ENCODE data around the gene MT1G.

MT1G gene

GRCh38 chr16:56701534-56701933 is 33.7 kb upstream of the MT1G start:
- Histone ChIP-seq H3K36me3 (ENCODE audit: control insufficient read depth, insufficient read depth, low read length) (no peaks in the 10 kb centered on the region), H3K27ac (ENCODE audit: low read depth, low read length) (no peak overlapping the region), H3K27me3 (ENCODE audit: control insufficient read depth, insufficient read depth, low read length) (no peaks in the 10 kb centered on the region), H3K9ac (ENCODE audit: low read depth, low read length) (no peak overlapping the region), H3K4me3 (ENCODE audit: low read depth, low read length) (no peak overlapping the region), H3K9me3 (ENCODE audit: control insufficient read depth, insufficient read depth, low read length) (no peaks in the 10 kb centered on the region), H3K4me1 (ENCODE audit: control insufficient read depth, insufficient read depth, low read length) (peaks cover 8% of the 10 kb centered on the region)

GRCh38 chr16:56700631-56701030 is 32.8 kb upstream of the MT1G start:
- no peaks in the 10 kb centered on the region for H3K9me3 ChIP-seq (ENCODE audit: control insufficient read depth, insufficient read depth, low read length)
- H3K9ac ChIP-seq (ENCODE audit: low read depth, low read length): no peak overlapping the region
- H3K27me3 ChIP-seq (ENCODE audit: control insufficient read depth, insufficient read depth, low read length): no peaks in the 10 kb centered on the region
- no peak overlapping the region for H3K27ac ChIP-seq (ENCODE audit: low read depth, low read length)
- no peak overlapping the region for H3K4me3 ChIP-seq (ENCODE audit: low read depth, low read length)
- H3K36me3 ChIP-seq (ENCODE audit: control insufficient read depth, insufficient read depth, low read length): no peaks in the 10 kb centered on the region
- H3K4me1 ChIP-seq (ENCODE audit: control insufficient read depth, insufficient read depth, low read length): peaks cover 8% of the 10 kb centered on the region

- Histone ChIP-seq H3K9ac (ENCODE audit: low read depth, low read length) (no peak overlapping the region), H3K4me1 (ENCODE audit: control insufficient read depth, insufficient read depth, low read length) (peaks cover 8% of the 10 kb centered on the region), H3K27me3 (ENCODE audit: control insufficient read depth, insufficient read depth, low read length) (no peaks in the 10 kb centered on the region), H3K27ac (ENCODE audit: low read depth, low read length) (no peak overlapping the region), H3K9me3 (ENCODE audit: control insufficient read depth, insufficient read depth, low read length) (no peaks in the 10 kb centered on the region), H3K36me3 (ENCODE audit: control insufficient read depth, insufficient read depth, low read length) (no peaks in the 10 kb centered on the region), H3K4me3 (ENCODE audit: low read depth, low read length) (no peak overlapping the region)
Measured at GRCh38 chr16:56700195-56700594, 32.3 kb upstream of the MT1G start.

DNA sequence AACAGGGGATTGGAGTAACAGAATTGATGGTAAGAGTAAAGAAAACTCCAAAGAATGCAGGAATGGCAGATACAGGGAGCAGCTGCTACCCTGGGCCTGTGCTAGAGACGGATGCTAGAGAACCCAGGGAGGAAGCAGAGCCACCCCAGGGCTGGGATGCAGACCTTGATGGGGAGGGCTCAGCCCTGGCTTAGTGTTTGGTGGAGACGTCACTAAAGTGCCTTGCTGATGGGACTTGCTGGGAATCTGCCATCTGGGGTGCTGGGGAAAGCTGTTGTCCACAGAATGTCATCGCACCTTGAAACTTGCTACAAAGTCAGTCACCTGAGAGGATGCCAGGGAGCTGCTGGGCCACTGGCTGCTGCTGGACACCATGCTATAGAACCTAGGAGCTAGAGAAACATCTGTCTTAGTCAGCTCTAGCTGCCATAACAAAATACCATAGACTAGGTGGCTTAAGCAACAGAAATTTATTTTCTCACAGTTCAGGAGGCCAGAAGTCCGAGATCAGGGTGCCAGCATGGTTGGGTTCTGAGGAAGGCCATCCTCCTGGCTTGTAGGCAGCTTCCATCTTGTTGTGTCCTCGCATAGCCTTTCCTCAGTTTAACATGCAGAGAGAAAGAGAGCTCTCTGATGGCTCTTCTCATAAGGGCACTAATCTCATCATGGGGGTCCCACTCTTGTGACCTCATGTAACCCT is 29.7 kb upstream of the MT1G start:
- H3K36me3 ChIP-seq (ENCODE audit: control insufficient read depth, insufficient read depth, low read length): no peaks in the 10 kb centered on the region

DNA sequence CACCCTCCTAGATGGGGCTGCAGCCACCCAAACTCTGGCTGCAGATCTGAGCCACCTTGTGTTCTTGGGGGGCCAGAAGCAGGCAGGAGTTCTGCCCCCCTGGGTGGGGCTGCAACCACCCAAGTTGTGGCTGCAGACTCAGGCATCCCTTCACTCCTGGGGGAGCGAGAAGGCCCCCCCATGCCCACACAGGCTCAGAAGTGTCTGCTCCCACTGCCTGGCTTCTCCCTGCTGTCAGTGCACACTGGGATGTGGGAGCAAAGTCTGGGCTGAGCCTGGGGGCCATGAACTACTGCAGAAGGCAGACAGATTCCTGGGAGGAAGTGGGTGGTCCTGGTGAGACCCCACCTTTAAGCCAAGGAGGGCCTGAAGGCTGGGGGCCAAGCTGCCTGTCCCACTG is 27.4 kb upstream of the MT1G start:
- Histone ChIP-seq H3K36me3 (ENCODE audit: control insufficient read depth, insufficient read depth, low read length) (no peaks in the 10 kb centered on the region), H3K9me3 (ENCODE audit: control insufficient read depth, insufficient read depth, low read length) (no peaks in the 10 kb centered on the region), H3K9ac (ENCODE audit: low read depth, low read length) (no peak overlapping the region), H3K4me1 (ENCODE audit: control insufficient read depth, insufficient read depth, low read length) (no peaks in the 10 kb centered on the region), H3K4me3 (ENCODE audit: low read depth, low read length) (no peak overlapping the region), H3K27ac (ENCODE audit: low read depth, low read length) (no peak overlapping the region), H3K27me3 (ENCODE audit: control insufficient read depth, insufficient read depth, low read length) (no peaks in the 10 kb centered on the region)

More for the DNA sequence above, 29.7 kb upstream of the MT1G start:
- Histone ChIP-seq H3K4me1 (ENCODE audit: control insufficient read depth, insufficient read depth, low read length) (peaks cover 8% of the 10 kb centered on the region), H3K9me3 (ENCODE audit: control insufficient read depth, insufficient read depth, low read length) (no peaks in the 10 kb centered on the region), H3K27ac (ENCODE audit: low read depth, low read length) (no peak overlapping the region), H3K27me3 (ENCODE audit: control insufficient read depth, insufficient read depth, low read length) (no peaks in the 10 kb centered on the region), H3K9ac (ENCODE audit: low read depth, low read length) (no peak overlapping the region), H3K4me3 (ENCODE audit: low read depth, low read length) (no peak overlapping the region)

- no peak overlapping the region for H3K4me3 ChIP-seq (ENCODE audit: low read depth, low read length)
- H3K36me3 ChIP-seq (ENCODE audit: control insufficient read depth, insufficient read depth, low read length): no peaks in the 10 kb centered on the region
- H3K9ac ChIP-seq (ENCODE audit: low read depth, low read length): no peak overlapping the region
- no peaks in the 10 kb centered on the region for H3K4me1 ChIP-seq (ENCODE audit: control insufficient read depth, insufficient read depth, low read length)
- no peak overlapping the region for H3K27ac ChIP-seq (ENCODE audit: low read depth, low read length)
- no peaks in the 10 kb centered on the region for H3K27me3 ChIP-seq (ENCODE audit: control insufficient read depth, insufficient read depth, low read length)
- no peaks in the 10 kb centered on the region for H3K9me3 ChIP-seq (ENCODE audit: control insufficient read depth, insufficient read depth, low read length)
Measured at GRCh38 chr16:56691885-56692284, 24.0 kb upstream of the MT1G start.

DNA sequence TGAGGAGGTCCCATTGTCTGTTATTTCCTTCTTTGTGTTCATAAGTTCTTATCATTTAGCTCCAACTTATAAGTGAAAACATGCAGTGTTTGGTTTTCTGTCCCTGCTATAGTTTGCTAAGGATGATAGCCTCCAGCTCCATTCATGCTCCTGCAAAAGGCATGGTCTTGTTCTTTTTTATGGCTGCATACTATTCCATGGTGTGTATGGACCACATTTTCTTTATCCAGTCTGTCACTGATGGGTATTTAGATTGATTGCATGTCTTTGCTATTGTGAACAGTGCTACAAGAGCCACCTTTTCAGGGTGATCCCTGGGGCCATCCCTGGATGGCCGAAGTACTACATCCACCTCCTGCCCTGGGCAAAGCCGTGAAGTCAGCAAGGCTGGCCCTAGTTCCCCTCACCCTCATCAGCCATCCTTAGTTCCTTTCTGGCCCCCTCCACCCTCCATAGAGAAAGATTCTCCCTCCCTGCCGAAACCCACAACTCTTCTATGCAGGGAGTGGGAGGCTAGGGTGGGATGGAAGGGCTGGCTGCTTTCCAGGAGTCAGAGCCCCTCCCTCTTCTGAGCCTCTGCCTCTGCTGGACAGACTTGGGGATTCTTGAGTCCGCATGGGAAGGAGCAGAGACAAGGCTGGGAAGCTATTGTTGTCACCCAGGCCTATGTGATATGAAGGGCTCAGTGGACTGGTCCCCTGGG is 22.7 kb upstream of the MT1G start:
- H3K9me3 ChIP-seq (ENCODE audit: control insufficient read depth, insufficient read depth, low read length): no peaks in the 10 kb centered on the region
- no peaks in the 10 kb centered on the region for H3K27me3 ChIP-seq (ENCODE audit: control insufficient read depth, insufficient read depth, low read length)
- no peak overlapping the region for H3K9ac ChIP-seq (ENCODE audit: low read depth, low read length)
- H3K36me3 ChIP-seq (ENCODE audit: control insufficient read depth, insufficient read depth, low read length): no peaks in the 10 kb centered on the region
- H3K4me3 ChIP-seq (ENCODE audit: low read depth, low read length): no peak overlapping the region
- no peak overlapping the region for H3K27ac ChIP-seq (ENCODE audit: low read depth, low read length)
- H3K4me1 ChIP-seq (ENCODE audit: control insufficient read depth, insufficient read depth, low read length): no peaks in the 10 kb centered on the region

- no peak overlapping the region for H3K9ac ChIP-seq (ENCODE audit: low read depth, low read length)
- H3K27ac ChIP-seq (ENCODE audit: low read depth, low read length): no peak overlapping the region
- no peak overlapping the region for H3K4me3 ChIP-seq (ENCODE audit: low read depth, low read length)
- H3K9me3 ChIP-seq (ENCODE audit: control insufficient read depth, insufficient read depth, low read length): no peaks in the 10 kb centered on the region
- no peaks in the 10 kb centered on the region for H3K36me3 ChIP-seq (ENCODE audit: control insufficient read depth, insufficient read depth, low read length)
- no peaks in the 10 kb centered on the region for H3K4me1 ChIP-seq (ENCODE audit: control insufficient read depth, insufficient read depth, low read length)
- H3K27me3 ChIP-seq (ENCODE audit: control insufficient read depth, insufficient read depth, low read length): no peaks in the 10 kb centered on the region; the same call in 1 of the 2 replicates
Measured at GRCh38 chr16:56689171-56689570, 21.3 kb upstream of the MT1G start.

DNA sequence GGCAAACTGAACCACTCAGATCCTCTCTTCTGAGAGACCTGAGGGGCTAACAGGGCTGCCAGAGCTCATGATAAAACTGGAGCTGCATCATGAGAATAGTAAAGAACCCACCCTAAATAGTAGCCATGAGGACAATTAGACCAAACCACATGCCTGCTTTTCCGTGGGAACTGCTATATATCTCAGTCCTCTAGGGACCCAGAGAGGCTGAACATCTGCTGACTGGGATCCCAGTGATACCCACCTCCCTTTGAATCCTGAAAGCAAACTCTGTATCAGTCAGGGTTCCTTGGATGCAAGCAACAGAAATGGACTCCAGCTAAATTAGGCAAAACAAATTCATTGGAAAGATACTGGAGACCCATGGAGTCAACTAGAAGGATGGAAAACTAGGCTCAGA is 20.9 kb upstream of the MT1G start:
- Histone ChIP-seq H3K36me3 (ENCODE audit: control insufficient read depth, insufficient read depth, low read length) (no peaks in the 10 kb centered on the region), H3K4me1 (ENCODE audit: control insufficient read depth, insufficient read depth, low read length) (no peaks in the 10 kb centered on the region), H3K9ac (ENCODE audit: low read depth, low read length) (no peak overlapping the region), H3K9me3 (ENCODE audit: control insufficient read depth, insufficient read depth, low read length) (no peaks in the 10 kb centered on the region), H3K27ac (ENCODE audit: low read depth, low read length) (no peak overlapping the region), H3K4me3 (ENCODE audit: low read depth, low read length) (no peak overlapping the region), H3K27me3 (ENCODE audit: control insufficient read depth, insufficient read depth, low read length) (peaks cover 1% of the 10 kb centered on the region)

DNA sequence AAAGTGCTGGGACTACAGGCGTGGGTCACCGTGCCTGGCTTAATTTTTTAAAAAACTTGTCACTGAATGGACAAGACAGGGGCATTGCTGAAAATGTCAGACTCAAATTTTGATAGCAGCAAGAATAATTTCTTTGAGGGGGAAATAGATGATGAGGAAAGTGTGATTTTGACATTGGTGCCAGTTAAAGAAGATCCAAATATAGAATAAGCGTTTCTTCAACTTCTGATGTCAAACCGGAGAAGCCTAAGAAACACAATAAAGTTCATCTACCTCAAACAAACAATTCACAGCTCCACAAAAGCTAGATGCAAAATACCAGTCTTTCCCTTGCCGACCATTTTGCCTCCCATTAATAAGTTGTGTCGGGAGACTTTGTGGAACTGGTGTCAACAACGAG is 18.9 kb upstream of the MT1G start:
- no peak overlapping the region for H3K9ac ChIP-seq (ENCODE audit: low read depth, low read length)
- peaks cover 21% of the 10 kb centered on the region for H3K27me3 ChIP-seq (ENCODE audit: control insufficient read depth, insufficient read depth, low read length)
- H3K36me3 ChIP-seq (ENCODE audit: control insufficient read depth, insufficient read depth, low read length): no peaks in the 10 kb centered on the region
- no peaks in the 10 kb centered on the region for H3K9me3 ChIP-seq (ENCODE audit: control insufficient read depth, insufficient read depth, low read length)
- H3K4me3 ChIP-seq (ENCODE audit: low read depth, low read length): no peak overlapping the region
- H3K4me1 ChIP-seq (ENCODE audit: control insufficient read depth, insufficient read depth, low read length): peaks cover 12% of the 10 kb centered on the region
- H3K27ac ChIP-seq (ENCODE audit: low read depth, low read length): no peak overlapping the region

DNA sequence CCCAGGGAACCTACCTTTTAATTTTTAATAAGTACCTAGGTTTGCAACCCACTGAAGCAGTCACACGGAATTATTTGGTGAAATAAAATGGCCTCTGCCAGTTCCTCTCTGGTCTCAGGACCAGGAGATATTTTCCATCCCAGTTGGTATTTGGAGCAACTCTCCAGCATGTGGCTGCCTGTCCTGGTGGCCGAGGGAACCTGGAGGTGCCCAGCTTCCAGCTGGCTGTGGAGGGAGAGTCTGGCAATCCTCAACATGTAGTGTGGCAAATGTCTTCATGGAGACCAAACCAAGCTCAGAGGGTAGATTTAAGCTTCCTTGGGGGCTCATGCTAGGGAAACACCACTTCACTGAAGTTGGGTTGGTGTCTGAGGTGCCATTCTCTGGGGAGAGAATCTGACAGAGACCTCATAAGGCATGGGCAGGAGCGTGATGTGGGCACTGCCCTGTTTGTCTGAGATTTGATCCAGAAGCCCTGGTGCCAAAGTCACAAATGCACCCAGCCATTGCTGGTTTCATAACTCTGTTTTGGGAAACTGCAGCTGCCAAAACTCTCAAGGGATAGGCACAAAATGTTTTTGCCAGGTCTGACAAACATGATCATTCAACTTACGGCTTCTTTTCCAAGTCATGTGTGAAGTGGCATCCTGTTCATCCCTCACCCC is 17.2 kb upstream of the MT1G start:
- no peak overlapping the region for H3K9ac ChIP-seq (ENCODE audit: low read depth, low read length)
- H3K4me1 ChIP-seq (ENCODE audit: control insufficient read depth, insufficient read depth, low read length): peaks cover 15% of the 10 kb centered on the region
- H3K36me3 ChIP-seq (ENCODE audit: control insufficient read depth, insufficient read depth, low read length): no peaks in the 10 kb centered on the region
- H3K27ac ChIP-seq (ENCODE audit: low read depth, low read length): no peak overlapping the region
- H3K9me3 ChIP-seq (ENCODE audit: control insufficient read depth, insufficient read depth, low read length): no peaks in the 10 kb centered on the region
- H3K4me3 ChIP-seq (ENCODE audit: low read depth, low read length): no peak overlapping the region
- H3K27me3 ChIP-seq (ENCODE audit: control insufficient read depth, insufficient read depth, low read length): peaks cover 38% of the 10 kb centered on the region

Data from HUES48 (cell line).